NK-92 treated with Interleukin-12 subunit alpha and Interleukin-12 subunit beta, amount 100 ng/mL, for 24 hours (cell line): ENCODE measurements around the gene SPRR2A.
"Not testable (repeated sequence)": the region's sequence is repeated elsewhere in the genome, so short reads cannot be mapped to it uniquely, and the experiment has no call there.

Experiments used
- DNase-seq: peaks from one replicate; lab custom pipeline; 2025; lab: John Stamatoyannopoulos, UW

SPRR2A gene

DNA sequence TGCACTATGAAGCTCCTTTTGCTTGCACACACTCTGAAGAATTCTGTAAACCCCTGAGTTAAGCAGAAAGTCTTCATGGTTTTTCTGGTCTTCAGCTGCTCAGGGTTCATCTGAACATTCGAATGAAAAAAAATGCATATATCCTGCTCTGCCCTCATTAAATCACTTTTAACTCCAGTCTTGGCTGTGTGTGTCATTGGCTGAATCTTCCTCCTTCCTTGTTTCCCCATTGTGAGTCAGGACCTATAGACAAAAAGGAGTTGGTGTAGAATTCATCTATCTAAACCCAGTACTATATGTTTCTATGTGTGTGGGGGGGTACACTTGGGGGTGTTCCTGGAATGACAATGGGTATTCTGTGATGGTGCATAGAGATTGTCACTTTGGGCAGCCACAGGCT lies 32.9 kb downstream of the SPRR2A start:
- DNase-seq: no peak

DNA sequence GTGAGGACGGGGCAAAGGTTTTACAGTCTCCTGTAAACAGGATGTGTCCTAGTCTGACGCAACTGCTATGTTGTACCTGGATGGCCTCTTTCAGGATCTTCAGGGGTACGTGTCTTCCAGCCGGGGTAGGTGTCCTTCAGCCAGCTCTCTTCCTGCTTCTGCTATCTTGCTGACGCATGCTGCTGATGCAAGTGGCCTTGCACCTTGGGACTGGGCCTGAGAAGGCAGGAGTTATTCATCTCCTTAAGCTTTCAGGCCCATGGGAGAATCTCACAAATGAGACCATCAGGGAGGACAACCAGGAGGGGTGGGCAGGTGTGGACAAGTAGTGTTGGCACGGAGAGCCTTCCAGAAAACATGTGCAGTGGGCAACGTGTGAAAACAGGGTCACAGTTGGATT lies 34.2 kb downstream of the SPRR2A start:
- no peak for DNase-seq

DNA sequence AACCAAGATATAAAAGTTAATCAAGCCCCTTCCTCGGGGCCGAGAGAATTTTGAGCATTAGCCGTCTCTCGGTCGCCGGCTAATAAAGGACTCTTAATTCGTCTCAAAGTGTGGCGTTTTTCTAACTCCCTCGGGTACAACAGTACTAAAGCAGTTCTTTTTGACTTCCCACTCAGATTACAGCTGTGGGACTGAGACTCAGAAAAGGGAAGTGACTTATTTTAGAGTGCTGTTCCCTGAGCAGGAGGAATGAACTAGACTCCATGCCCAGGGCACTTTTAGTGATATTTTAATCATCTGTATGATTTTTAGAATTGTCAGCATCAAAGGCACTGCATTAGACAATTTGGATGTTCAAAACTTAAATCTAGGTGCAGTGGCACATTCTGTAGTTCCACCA lies 35.0 kb downstream of the SPRR2A start:
- not testable (repeated sequence) for DNase-seq

DNA sequence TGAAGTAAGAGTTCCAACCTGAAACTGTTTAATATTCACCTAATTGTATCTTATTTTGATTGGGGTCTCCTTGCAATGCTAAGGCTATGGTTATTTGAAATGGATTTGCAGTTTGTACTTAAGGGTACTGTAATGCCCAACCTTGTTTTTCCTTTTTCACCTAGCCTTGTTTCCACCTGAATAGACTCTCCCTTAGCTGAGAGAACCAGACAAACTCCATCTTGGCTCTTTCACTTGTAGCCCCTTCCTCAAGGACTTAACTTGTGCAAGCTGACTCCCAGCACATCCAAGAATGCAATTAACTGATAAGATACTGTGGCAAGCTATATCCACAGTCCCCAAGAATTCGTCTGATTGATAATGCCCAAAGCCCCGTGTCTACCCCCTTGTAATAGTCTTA lies 35.5 kb downstream of the SPRR2A start:
- not testable (repeated sequence) for DNase-seq

DNA sequence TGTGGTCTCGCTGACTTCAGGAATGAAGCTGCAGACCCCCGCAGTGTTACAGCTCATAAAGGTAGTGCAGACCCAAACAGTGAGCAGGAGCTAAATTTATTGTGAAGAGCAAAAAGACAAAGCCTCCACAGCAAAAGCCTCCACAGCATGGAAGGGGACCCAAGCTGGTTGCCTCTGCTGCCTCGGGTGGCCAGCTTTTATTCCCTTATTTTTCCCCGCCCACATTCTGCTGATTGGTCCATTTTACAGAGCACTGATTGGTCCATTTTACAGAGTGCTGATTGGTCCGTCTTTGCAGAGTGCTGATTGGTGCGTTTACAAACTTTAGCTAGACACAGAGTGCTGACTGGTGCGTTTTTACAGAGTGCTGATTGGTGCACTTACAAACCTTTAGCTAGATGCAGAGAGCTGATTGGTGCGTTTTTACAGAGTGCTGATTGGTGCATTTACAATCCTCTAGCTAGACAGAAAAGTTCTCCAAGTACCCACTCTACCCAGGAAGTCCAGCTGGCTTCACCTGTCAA lies 46.0 kb downstream of the SPRR2A start:
- not testable (repeated sequence) for DNase-seq
